Brain microvascular endothelial cell (primary cell): Measurements from ENCODE around the gene SHROOM3.
A peak's percentile ranks its signal among the peaks of the same experiment; 100 is the strongest.

Experiments used
- DNase-seq: peaks from one replicate; pipeline ENCODE4 v3.0.0-alpha.2; 2020
- H3K27ac ChIP-seq: fragments of 250-450 bp; sonication (Bioruptor Pico); 2 replicates; pipeline ENCODE4 v1.5.1; 2020; ENCODE audit warnings: mild to moderate bottlenecking, moderate library complexity
- H3K27me3 ChIP-seq: fragments of 250-450 bp; sonication (Bioruptor Pico); replicated peaks from 2 replicates; pipeline ENCODE4 v1.5.1; 2020; ENCODE audit warnings: mild to moderate bottlenecking
- H3K36me3 ChIP-seq: fragments of 250-450 bp; sonication (Bioruptor Pico); replicated peaks from 2 replicates; pipeline ENCODE4 v1.5.1; 2020; ENCODE audit warnings: mild to moderate bottlenecking
- H3K4me3 ChIP-seq: 2 replicates; pipeline ENCODE4 v1.5.1; 2011; ENCODE audit warnings: low read depth, mild to moderate bottlenecking, control low read depth, low read length, moderate library complexity
- CTCF ChIP-seq: IDR thresholded peaks from 2 replicates; pipeline ENCODE4 v1.5.1; 2011; ENCODE audit warnings: low read depth, mild to moderate bottlenecking, moderate library complexity, low read length, control low read depth, inconsistent platforms; ENCODE audit errors: missing control alignments
- in situ Hi-C: cut with HindIII; loops from 2 replicates; pipeline ENCODE4 v1.10.0; 2017; ENCODE audit warnings: low sequenced_read_pairs, low pct_ligation_motif_present

Gene SHROOM3

GRCh38 chr4:76589872-76590797 is 155.1 kb downstream of the SHROOM3 start:
- no peak overlapping the region for H3K4me3 ChIP-seq
- H3K27ac ChIP-seq: peak overlapping the region; percentile 96
- H3K36me3 ChIP-seq: no peaks in the 10 kb centered on the region
- no peak for TF ChIP-seq CTCF
- in situ Hi-C loops: no loop called here
- peak; percentile 96 for DNase-seq
- H3K27me3 ChIP-seq: no peaks in the 10 kb centered on the region

- no peak overlapping the region for H3K4me3 ChIP-seq
- peak overlapping the region; percentile 96 for H3K27ac ChIP-seq
- in situ Hi-C loops: no loop called here
- H3K27me3 ChIP-seq: no peaks in the 10 kb centered on the region
- H3K36me3 ChIP-seq: no peaks in the 10 kb centered on the region
- no peak for TF ChIP-seq CTCF
- peak; percentile 61 for DNase-seq
These were observed 155.8 kb downstream of the SHROOM3 start for GRCh38 chr4:76590798-76591281.

GRCh38 chr4:76591992-76592391 is 157.0 kb downstream of the SHROOM3 start:
- in situ Hi-C loops: no loop called here
- H3K27me3 ChIP-seq: no peaks in the 10 kb centered on the region
- H3K27ac ChIP-seq: peak overlapping the region; percentile 96
- DNase-seq: no peak
- TF ChIP-seq CTCF: no peak
- H3K36me3 ChIP-seq: no peaks in the 10 kb centered on the region
- H3K4me3 ChIP-seq: no peak overlapping the region

- in situ Hi-C loops: no loop called here
- Histone ChIP-seq H3K27ac (no peak overlapping the region), H3K27me3 (no peaks in the 10 kb centered on the region), H3K4me3 (no peak overlapping the region), H3K36me3 (no peaks in the 10 kb centered on the region)
- no peak for TF ChIP-seq CTCF
- DNase-seq: no peak
These were observed 157.4 kb downstream of the SHROOM3 start for GRCh38 chr4:76592460-76592859.

- Histone ChIP-seq H3K27me3 (no peaks in the 10 kb centered on the region), H3K4me3 (no peak overlapping the region), H3K36me3 (no peaks in the 10 kb centered on the region), H3K27ac (no peak overlapping the region)
- in situ Hi-C loops: no loop called here
- DNase-seq: no peak
- no peak for TF ChIP-seq CTCF
These were observed 159.1 kb downstream of the SHROOM3 start for GRCh38 chr4:76594173-76594572.
